K562 (cell line): Measurements from ENCODE around the gene AK4.

ENCODE experiments used
- EP300 ChIP-seq: IDR thresholded peaks from 2 replicates; pipeline ENCODE4 v1.6.1; 2012; ENCODE audit warnings: low read length, improper control_type of control experiment
- NEUROD1 ChIP-seq: fragments of 150-350 bp; IDR thresholded peaks from 2 replicates; pipeline ENCODE4 v1.6.1; 2014; ENCODE audit warnings: borderline replicate concordance, low read length, low read depth; ENCODE audit not compliant: partially characterized antibody
- POLR2A ChIP-seq: fragments of 450-650 bp; conservative IDR thresholded peaks from 2 replicates; pipeline ENCODE4 v1.6.1; 2016
- RAD21 ChIP-seq, 2 experiments: fragments of 250-450 bp in 1 of 2; fragments of 450-650 bp in 1 of 2; sonication (Bioruptor Pico) in 1 of 2; formaldehyde crosslinking in 1 of 2; IDR thresholded peaks in 1 of 2; conservative IDR thresholded peaks in 1 of 2; 2 replicates each; pipeline versions ENCODE4 v1.4.0 to v1.8.0; 2020 to 2022; ENCODE audit warnings: mild to moderate bottlenecking in 2 of 2, moderate library complexity in 1 of 2
- TF ChIP-seq, protein P1 (sequence below): fragments of 250-450 bp; sonication (Bioruptor Pico); IDR thresholded peaks from 2 replicates; pipeline ENCODE4 v1.8.0; 2022; ENCODE audit warnings: inconsistent platforms, mild to moderate bottlenecking, moderate library complexity, borderline replicate concordance
- TF ChIP-seq, protein P2 (sequence below), 2 experiments: fragments of 450-650 bp; IDR thresholded peaks; 2 replicates each; pipeline ENCODE4 v1.6.1; 2016
- TF ChIP-seq, protein P3 (sequence below), 2 experiments: fragments of 450-650 bp in 1 of 2; sonication (generic) in 1 of 2; formaldehyde crosslinking in 1 of 2; IDR thresholded peaks in 1 of 2; conservative IDR thresholded peaks in 1 of 2; 2 replicates each; pipeline versions ENCODE4 v1.6.1 to v1.8.1; 2016 to 2023; ENCODE audit warnings: mild to moderate bottlenecking in 2 of 2, moderate library complexity in 2 of 2, inconsistent platforms in 1 of 2, missing genetic modification reagents in 1 of 2

DNA sequence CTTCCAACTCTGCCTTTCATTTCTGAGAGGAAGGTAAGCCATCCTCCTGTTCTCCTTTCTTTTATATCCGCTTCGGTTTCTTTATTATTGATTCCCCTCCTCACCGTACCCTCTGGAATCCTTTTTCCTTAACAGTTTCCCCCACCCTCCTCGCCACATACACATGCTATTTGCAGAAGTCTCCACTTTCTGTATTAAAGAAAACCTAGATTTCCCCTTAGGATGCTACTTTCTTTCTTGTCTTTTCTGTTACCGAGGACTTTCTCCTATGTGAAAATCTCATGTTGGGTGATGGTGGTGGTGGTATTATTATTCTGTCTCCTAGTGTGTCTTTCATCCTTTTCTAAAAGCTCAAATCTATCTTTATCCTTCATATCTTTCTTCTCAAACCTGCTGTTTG lies 62.3 kb downstream of the AK4 start:
- TF ChIP-seq, protein P1, sequence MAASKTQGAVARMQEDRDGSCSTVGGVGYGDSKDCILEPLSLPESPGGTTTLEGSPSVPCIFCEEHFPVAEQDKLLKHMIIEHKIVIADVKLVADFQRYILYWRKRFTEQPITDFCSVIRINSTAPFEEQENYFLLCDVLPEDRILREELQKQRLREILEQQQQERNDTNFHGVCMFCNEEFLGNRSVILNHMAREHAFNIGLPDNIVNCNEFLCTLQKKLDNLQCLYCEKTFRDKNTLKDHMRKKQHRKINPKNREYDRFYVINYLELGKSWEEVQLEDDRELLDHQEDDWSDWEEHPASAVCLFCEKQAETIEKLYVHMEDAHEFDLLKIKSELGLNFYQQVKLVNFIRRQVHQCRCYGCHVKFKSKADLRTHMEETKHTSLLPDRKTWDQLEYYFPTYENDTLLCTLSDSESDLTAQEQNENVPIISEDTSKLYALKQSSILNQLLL (CRISPR knock-in tag), result no peak
- no peak for TF ChIP-seq NEUROD1
- no peak for TF ChIP-seq POLR2A
- TF ChIP-seq RAD21 (CRISPR knock-in tag; conservative IDR thresholded peaks at IDR 0.05 in 1 of 2, IDR thresholded peaks at IDR 0.05 in 1 of 2), result no peak
- TF ChIP-seq, protein P2, sequence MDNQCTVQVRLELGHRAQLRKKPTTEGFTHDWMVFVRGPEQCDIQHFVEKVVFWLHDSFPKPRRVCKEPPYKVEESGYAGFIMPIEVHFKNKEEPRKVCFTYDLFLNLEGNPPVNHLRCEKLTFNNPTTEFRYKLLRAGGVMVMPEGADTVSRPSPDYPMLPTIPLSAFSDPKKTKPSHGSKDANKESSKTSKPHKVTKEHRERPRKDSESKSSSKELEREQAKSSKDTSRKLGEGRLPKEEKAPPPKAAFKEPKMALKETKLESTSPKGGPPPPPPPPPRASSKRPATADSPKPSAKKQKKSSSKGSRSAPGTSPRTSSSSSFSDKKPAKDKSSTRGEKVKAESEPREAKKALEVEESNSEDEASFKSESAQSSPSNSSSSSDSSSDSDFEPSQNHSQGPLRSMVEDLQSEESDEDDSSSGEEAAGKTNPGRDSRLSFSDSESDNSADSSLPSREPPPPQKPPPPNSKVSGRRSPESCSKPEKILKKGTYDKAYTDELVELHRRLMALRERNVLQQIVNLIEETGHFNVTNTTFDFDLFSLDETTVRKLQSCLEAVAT (IDR thresholded peaks at IDR 0.05), result no peak
- TF ChIP-seq EP300, result no peak
- TF ChIP-seq, protein P3, sequence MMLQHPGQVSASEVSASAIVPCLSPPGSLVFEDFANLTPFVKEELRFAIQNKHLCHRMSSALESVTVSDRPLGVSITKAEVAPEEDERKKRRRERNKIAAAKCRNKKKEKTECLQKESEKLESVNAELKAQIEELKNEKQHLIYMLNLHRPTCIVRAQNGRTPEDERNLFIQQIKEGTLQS (IDR thresholded peaks at IDR 0.05), result no peak
- TF ChIP-seq, protein P3 (CRISPR knock-in tag; conservative IDR thresholded peaks at IDR 0.05), result no peak
